HG02943 (cell line): ENCODE results near the gene CYP2B6.
"Not testable (repeated sequence)": the region's sequence is repeated elsewhere in the genome, so short reads cannot be mapped to it uniquely, and the experiment has no call there.

Experiments used
- ATAC-seq: cut with Tn5 transposase; IDR thresholded peaks from one replicate; pipeline ENCODE4 v1.9.1; 2021; ENCODE audit warnings: mild to moderate bottlenecking, low read depth, moderate library complexity; ENCODE audit not compliant: unreplicated experiment

The CYP2B6 gene

DNA sequence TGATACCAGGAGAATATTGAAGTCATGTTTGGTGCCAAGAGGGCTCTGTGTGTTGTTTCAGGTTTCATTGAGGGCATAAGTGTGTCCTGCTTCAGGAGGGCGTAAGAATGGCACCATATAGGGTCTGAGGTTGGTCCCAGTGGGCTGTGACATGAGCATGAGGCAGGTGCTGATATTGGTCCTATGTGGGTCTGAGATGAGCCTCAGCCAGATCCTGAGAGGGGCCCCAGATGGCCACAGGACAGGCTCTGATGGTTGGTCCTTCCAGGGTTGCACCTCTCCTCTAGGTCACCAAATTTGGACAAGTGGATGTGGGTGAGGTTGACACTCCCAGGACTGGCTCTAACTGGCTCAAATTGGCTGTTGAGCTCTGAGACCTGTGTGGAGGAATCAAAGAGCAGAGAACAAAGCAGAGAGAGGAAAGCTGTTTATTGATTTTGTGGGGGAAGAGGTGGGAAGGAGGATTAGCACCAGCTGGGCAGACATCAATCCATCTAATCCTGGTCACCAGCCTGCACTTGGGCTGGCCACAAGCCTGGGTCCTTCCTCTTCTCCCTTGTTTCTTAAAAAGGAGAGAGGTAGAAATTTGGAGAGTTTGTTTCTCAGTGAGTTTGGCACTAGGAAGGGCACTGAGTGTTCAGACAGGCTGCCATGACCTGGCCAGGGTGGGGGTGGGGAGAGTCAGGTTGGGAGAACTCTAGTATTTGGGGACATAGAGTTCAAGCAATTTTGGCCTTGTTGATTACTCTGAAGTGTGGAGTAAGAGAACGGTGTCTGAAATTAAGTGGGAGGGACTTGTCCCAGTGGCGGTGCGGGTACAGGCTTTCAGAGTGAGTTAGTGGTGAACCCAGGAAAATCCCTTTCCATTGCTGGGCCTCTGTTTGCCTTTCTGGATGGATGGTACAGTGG is 38.7 kb downstream of the CYP2B6 start:
- ATAC-seq = no peak

DNA sequence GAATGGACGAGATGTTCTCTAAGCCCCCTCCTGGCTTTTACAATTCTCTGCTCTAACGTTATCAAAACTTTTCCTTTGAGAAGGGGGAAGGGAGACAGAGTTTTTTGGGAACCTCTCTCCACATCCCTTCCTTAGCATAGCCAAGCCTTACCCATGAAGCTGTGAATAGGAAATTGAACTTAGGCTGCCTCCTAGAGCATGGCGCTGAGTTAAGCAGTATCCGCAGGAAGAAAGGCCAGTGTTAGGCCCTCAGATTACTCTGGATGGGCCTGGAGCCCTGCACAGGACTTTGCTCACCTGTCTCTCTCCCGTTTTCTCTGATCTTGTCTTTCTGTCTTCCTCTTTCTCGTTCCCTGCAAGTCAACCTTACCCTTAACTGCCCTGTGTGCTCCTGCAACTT is 39.6 kb downstream of the CYP2B6 start:
- ATAC-seq = no peak

DNA sequence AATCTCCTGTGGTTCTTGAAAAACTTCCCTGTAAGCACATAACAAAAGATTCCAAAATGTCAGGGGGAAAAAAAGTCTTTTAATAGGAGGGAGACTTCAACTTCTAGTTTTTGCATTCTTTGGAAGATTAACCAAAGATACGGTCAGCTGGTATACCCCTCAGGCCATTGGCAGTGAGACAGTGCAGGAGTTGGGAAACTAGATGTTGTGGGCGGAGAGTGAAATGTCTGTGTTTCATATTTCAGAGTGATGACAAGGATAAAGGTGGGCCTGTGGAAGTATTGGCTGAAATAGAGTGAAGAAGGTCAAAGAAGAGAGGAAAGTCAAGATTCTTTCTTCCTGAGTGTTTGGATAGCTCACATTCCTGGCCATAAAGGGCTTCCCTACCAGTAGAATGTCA is 40.8 kb downstream of the CYP2B6 start:
- ATAC-seq = no peak

DNA sequence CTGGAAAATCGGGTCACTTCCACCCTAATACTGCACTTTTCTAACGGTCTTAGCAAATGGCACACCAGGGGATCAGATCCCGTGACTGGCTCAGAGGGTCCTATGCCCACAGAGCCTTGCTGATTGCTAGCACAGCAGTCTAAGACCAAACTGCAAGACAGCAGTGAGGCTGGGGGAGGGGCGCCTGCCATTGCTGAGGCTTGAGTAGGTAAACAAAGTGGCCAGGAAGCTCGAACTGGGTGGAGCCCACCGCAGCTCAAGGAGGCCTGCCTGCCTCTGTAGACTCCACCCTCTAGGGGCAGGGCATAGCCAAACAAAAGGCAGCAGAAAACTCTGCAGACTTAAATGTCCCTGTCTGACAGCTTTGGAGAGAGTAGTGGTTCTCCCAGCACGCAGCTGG is 42.2 kb downstream of the CYP2B6 start:
- not testable (repeated sequence) for ATAC-seq

DNA sequence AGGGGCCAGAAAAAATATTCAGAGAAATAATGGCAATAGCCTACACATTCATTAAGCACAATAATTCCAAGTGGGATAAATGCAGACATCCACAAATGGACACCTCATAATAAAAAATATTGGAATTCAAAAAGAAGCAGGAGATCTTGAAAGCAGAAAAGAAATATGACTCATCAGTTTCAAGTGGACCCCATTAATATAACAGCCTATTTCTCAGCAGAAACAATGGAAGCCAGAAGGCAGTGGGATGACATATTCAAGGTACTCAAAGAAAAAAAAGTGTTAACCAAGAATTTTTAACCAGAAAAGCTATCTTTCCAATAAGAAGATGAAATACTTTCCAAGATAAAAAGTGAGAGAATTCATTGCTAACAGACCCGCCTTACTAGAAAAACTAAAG is 48.7 kb downstream of the CYP2B6 start:
- no peak for ATAC-seq

DNA sequence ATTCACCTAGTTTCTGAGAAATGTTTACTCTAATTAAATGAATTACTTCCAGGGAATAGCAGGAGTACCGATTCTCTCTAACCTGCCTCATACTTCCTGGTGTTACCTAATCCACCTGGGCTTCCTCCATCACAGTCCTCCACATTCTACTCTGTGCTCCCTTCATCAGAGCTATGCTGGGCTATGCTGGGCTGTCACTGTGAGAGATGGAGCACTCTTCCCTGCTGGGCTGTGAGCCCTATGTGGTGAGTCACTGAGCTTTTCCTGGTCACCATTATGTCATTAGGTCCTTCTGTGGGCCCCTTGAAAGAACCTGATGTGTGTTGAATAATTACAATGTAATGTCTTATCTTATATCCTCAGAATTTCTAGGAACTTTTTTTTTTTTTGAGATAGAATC is 54.0 kb downstream of the CYP2B6 start:
- ATAC-seq = not testable (repeated sequence)

DNA sequence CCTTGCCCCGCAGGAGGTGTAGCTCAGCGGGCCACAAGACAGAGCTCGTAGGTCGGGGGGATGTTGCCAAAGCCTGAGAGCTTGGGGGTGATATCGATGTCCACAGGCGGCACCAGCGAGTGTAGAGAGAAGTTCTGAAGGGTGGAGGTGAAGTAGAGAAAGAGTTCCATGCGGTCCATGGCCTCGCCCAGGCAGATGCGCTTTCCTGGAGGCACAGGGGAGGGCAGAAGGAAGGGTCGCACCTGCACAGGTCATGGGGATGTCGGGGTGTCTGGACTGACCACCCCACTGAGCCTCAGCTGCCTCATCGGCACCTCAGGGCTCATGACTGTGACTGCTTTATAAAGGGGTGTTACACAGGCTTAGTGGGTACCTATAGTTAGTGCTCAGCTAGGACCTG is 59.3 kb downstream of the CYP2B6 start:
- no peak for ATAC-seq

DNA sequence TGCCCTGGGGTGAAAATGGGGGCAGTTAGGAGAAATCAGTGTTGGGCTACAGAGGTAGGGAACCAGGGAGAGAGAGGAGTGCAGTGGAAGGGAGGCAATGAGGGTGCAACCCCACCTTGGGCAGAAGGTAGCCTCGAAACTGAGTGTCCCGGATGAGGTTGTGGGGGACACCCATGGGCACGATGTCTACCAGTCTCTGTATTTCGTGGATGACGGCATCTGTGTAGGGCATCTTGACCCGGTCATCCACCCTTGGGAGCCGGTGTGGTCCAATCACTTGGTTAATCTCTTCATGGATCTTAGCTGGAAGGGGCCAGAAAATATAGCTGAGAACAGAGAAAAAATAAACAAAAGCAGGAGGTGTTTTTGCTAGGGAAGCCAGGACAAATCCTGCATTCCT is 61.1 kb downstream of the CYP2B6 start:
- not testable (repeated sequence) for ATAC-seq

DNA sequence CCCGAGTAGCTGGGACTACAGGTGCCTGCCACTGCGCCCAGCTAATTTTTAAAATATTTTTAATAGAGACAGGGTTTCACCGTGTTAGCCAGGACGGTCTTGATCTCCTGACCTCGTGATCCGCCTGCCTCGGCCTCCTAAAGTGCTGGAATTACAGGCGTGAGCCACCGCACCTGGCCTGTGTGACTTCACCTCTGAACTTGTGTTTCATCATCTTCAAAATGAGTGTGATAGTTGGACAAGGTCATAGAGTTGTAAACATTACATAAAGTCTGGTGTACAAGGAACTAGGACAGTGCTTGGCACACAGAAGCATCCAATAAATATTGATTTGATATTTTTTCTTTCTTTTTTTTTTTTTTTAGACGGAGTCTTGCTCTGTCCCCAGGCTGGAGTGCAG is 62.2 kb downstream of the CYP2B6 start:
- ATAC-seq = not testable (repeated sequence)

DNA sequence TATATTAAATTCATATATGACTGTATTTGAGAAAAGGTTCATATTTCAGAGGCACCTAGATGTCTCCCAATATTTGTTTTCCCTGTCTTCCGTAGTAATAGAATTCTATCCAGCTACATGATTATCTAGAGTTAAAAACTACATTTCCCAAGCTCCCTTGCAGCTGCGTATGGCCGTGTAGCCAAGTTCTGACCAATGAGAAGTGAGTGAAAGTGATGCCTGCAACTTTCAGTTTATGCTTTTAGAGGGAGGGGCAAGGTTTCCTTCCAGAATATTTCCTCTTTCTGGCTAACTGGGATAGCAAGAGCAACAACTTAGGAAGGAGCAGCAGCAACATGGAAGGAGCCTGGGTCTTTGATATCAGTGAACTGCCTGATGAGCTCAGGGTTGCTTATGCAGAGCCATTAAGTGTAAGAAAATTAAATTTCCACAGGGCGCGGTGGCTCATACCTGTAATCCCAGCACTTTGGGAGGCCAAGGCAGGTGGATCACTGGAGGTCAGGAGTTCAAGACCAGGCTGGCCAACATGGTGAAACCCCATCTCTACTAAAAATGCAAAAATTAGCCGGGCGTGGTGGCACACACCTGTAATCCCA is 74.0 kb downstream of the CYP2B6 start:
- no peak for ATAC-seq
